ENCODE measurements around the gene PAQR9.

The PAQR9 gene

DNA sequence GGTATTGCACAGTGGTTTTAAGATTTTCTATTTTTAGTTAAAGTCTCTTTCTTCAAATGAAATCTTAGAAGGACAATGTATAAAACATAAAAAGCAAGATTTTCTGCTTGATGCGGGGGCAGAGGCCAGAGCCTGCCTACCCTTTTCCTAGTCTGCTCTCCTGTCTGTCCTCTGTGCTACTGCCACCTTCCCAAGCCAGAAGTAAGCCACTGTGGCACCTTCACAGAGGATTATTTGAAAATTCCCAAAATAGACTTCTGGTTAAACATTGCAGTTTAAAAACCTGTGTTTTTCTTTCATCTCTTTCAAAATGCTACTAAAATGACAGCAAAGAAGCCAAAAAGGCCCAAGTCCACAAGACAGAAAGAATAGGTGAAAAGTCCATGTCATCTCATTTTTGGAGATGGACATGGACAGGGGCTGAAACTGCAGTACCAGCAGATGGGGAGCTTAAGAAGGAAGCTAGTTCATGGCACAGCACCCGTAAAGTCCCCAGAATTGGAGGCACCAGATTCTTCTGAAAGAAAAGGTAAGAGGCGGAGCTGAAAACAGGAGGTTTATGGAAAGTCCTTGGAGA is 37.0 kb downstream of the PAQR9 start:
- H3K27me3 ChIP-seq = no peaks in the 10 kb centered on the region
- DNase-seq = no peak
- TF ChIP-seq, protein P1, sequence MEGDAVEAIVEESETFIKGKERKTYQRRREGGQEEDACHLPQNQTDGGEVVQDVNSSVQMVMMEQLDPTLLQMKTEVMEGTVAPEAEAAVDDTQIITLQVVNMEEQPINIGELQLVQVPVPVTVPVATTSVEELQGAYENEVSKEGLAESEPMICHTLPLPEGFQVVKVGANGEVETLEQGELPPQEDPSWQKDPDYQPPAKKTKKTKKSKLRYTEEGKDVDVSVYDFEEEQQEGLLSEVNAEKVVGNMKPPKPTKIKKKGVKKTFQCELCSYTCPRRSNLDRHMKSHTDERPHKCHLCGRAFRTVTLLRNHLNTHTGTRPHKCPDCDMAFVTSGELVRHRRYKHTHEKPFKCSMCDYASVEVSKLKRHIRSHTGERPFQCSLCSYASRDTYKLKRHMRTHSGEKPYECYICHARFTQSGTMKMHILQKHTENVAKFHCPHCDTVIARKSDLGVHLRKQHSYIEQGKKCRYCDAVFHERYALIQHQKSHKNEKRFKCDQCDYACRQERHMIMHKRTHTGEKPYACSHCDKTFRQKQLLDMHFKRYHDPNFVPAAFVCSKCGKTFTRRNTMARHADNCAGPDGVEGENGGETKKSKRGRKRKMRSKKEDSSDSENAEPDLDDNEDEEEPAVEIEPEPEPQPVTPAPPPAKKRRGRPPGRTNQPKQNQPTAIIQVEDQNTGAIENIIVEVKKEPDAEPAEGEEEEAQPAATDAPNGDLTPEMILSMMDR (IDR thresholded peaks at IDR 0.05; ENCODE audit: low read depth, low read length) = no peak

DNA sequence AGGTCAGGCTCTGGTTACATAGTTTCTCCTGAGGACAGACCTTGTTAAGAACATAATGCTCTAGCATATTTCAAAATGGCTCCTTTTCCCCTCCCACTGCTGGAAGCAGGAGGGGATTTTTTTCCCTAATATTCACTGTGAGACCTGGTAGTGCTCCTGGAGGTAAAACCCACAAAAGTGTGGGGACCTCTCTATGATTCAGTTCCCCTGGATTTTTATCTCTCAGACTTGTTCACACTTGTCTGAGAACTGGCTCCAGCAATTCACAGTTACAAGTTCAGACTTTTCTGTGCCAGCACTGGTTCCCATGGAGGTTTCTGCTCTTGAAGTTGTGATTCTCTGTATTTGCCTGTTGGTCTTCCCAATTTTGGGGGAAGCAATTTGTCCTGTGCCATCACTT is 38.3 kb downstream of the PAQR9 start:
- no peak for DNase-seq
- TF ChIP-seq, protein P1 (IDR thresholded peaks at IDR 0.05; ENCODE audit: low read depth, low read length) = no peak
- Histone ChIP-seq H3K4me3 (ENCODE audit: low read depth, low read length) (no peak overlapping the region), H3K27me3 (no peaks in the 10 kb centered on the region), H3K9me3 (no peaks in the 10 kb centered on the region), H3K36me3 (no peaks in the 10 kb centered on the region), H3K4me1 (no peaks in the 10 kb centered on the region)

More for the DNA sequence above, 37.0 kb downstream of the PAQR9 start:
- Histone ChIP-seq H3K4me1 (no peaks in the 10 kb centered on the region), H3K9me3 (no peaks in the 10 kb centered on the region), H3K4me3 (ENCODE audit: low read depth, low read length) (no peak overlapping the region), H3K36me3 (no peaks in the 10 kb centered on the region)

DNA sequence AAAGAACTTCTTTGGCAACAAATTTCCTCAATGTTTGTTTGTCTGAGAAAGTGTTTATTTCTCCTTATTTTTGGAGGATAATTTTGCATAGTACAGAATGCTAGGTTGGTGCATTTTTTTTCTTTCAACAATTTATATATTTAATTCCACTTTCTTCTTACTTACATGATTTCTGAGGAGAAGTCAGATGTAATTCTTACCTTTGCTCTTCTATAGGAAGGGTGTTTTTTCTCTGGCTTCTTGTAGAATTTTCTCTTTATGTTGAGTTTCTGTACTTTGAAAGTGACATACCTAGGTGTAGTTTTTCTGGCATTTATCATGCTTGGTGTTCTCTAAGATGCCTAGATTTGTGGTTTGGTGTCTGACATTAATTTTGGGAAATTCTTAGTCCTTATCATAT is 39.8 kb downstream of the PAQR9 start:
- TF ChIP-seq, protein P1 (IDR thresholded peaks at IDR 0.05; ENCODE audit: low read depth, low read length) = no peak
- no peak for DNase-seq
- no peaks in the 10 kb centered on the region for H3K9me3 ChIP-seq
- no peak overlapping the region for H3K4me3 ChIP-seq (ENCODE audit: low read depth, low read length)
- no peaks in the 10 kb centered on the region for H3K36me3 ChIP-seq
- no peaks in the 10 kb centered on the region for H3K27me3 ChIP-seq
- no peaks in the 10 kb centered on the region for H3K4me1 ChIP-seq

DNA sequence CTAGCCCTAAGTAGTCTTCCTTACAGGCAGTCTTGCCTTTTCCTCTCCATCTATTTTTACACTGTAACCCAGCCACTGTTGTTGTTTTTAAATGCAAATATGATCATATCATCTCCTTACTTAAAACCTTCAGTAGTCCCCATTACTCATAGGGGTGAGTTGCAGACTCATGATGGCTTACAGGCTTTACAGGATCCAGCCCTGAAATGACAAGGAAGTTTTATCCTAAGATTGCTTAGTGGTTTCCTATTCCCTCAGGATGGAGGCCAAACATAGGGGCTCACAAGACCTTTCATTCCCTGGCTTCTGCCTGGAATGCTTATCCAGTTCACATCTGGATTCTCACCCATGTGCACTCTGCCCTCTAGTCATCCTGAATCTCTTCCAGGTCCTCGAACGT is 46.9 kb downstream of the PAQR9 start:
- TF ChIP-seq, protein P1 (IDR thresholded peaks at IDR 0.05; ENCODE audit: low read depth, low read length) = no peak
- no peaks in the 10 kb centered on the region for H3K36me3 ChIP-seq
- H3K27me3 ChIP-seq = no peaks in the 10 kb centered on the region
- H3K9me3 ChIP-seq = no peaks in the 10 kb centered on the region
- H3K4me1 ChIP-seq = no peaks in the 10 kb centered on the region
- DNase-seq = no peak
- no peak overlapping the region for H3K4me3 ChIP-seq (ENCODE audit: low read depth, low read length)

DNA sequence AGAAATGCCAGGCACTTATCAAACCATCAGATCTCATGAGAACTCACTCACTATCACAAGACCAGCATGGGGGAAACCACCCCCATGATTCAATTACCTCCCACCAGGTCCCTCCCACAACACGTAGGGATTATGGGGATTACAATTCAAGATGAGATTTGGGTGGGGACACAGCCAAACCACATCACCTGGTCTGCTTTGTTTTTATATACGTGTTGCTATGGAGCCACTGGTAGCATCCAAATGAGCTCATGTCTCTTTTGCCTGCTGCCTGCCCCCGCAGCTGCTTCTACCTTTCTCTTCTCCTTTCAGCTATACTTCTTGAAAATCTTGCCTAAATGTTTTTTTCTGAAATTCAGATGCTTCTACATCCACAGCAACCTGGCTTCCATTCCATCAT is 47.8 kb downstream of the PAQR9 start:
- Histone ChIP-seq H3K4me1 (no peaks in the 10 kb centered on the region), H3K27me3 (no peaks in the 10 kb centered on the region), H3K4me3 (ENCODE audit: low read depth, low read length) (no peak overlapping the region), H3K36me3 (no peaks in the 10 kb centered on the region), H3K9me3 (no peaks in the 10 kb centered on the region)
- DNase-seq = no peak
- TF ChIP-seq, protein P1 (IDR thresholded peaks at IDR 0.05; ENCODE audit: low read depth, low read length) = no peak

DNA sequence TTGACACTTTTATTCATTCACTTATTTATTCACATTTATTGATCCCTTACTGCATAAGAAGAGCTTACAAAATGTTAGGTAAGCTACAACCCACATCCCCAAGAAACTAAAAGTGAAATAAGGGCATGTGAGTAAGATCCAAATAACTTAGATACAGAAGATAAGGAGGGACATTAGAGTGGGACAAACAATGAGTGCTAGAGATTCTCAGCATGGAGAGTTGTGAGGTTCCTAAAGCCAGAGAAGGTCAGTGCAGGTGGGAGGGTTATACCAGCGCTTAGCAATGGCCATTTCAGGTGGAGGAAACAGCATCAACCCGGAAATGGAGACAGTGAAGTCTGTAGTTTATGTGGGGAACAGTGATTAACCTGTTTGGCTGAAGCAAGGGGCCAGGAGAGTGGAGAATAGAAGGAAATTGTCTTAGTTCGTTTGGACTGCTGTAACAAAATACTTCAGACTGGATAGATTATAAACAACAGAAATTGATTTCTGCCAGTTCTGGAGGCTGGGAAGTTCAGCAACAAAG is 49.1 kb downstream of the PAQR9 start:
- Histone ChIP-seq H3K27me3 (no peaks in the 10 kb centered on the region), H3K36me3 (no peaks in the 10 kb centered on the region), H3K9me3 (no peaks in the 10 kb centered on the region), H3K4me3 (ENCODE audit: low read depth, low read length) (no peak overlapping the region), H3K4me1 (no peaks in the 10 kb centered on the region)
- no peak for DNase-seq
- TF ChIP-seq, protein P1 (IDR thresholded peaks at IDR 0.05; ENCODE audit: low read depth, low read length) = no peak
